BLaER1 treated with 17β-estradiol and CSF1 and Interleukin-3, amounts not matched to agents 10 nM and 100 nM (cell line): ENCODE results near the gene GOLPH3.
"Not testable (repeated sequence)": the region's sequence is repeated elsewhere in the genome, so short reads cannot be mapped to it uniquely, and the experiment has no call there.

Source experiments
- H3K27ac ChIP-seq, 11 experiments: shearing (Covaris generic); formaldehyde crosslinking; 2 replicates each; pipeline ENCODE4 v1.8.1; 2022
- H3K27me3 ChIP-seq, 11 experiments: shearing (Covaris generic); formaldehyde crosslinking; 2 replicates each; pipeline ENCODE4 v1.8.1; 2022
- H3K36me3 ChIP-seq, 11 experiments: shearing (Covaris generic); formaldehyde crosslinking; 2 replicates each; pipeline ENCODE4 v1.8.1; 2022
- H3K4me1 ChIP-seq, 10 experiments: shearing (Covaris generic); formaldehyde crosslinking; 2 replicates each; pipeline ENCODE4 v1.8.1; 2022
- H3K4me2 ChIP-seq, 11 experiments: shearing (Covaris generic); formaldehyde crosslinking; 2 replicates each; pipeline ENCODE4 v1.8.1; 2022
- H3K4me3 ChIP-seq, 10 experiments: shearing (Covaris generic); formaldehyde crosslinking; 2 replicates each; pipeline ENCODE4 v1.8.1; 2022
- H3K9ac ChIP-seq, 11 experiments: shearing (Covaris generic); formaldehyde crosslinking; 2 replicates each; pipeline ENCODE4 v1.8.1; 2022
- H3K9me3 ChIP-seq, 11 experiments: shearing (Covaris generic); formaldehyde crosslinking; replicated peaks in 1 of 11; 2 replicates each; pipeline ENCODE4 v1.8.1; 2022
- H4K20me1 ChIP-seq, 11 experiments: shearing (Covaris generic); formaldehyde crosslinking; 2 replicates each; pipeline ENCODE4 v1.8.1; 2022
- Cebpa-rat ChIP-seq, 11 experiments: shearing (Covaris generic); IDR thresholded peaks; 2 replicates each; pipeline ENCODE4 v1.8.1; 2022

The GOLPH3 gene

DNA sequence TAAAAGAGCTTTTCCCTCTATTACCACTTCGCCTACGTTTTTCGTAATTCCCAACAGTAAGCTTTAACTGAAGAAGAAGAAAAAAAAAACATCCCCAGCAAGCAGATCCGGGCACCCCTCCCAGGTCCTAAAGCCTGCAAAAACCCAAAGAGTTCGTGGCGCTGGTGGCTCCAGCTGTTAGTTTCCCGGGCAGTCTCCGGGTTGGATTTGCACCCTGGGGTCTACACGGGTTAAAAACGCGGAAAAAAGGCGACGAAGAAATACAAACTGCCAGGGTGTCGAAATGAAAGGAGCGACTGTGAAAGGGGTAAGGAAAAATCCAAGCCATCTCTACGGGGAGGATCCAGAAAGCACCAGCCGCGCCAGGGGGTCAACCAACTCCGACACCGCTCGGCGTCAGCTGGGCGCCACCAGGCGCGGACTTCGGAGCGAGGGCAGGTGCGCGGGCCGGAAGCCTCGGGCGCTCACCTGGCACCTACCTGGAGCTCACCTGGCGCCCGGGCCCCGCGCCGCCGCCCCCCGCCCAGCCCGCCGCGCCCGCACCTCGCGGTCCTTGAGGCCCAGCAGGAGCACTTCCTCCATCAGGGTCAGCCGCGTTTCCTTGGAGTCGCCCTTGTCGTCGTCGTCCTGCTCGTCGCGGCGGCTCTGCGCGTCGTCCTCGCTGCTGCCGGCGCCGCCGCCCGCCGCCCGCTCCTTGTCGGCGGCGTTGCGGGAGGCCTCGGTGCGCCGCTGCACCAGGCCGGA, 680 bp downstream of the GOLPH3 start:
- Histone ChIP-seq H3K36me3 (peaks cover 33 to 38% (median 35%) of the 10 kb centered on the region in 11 experiments), H3K27me3 (no peaks in the 10 kb centered on the region), H3K4me2 (peak overlapping the region; percentile 67 to 91 (median 81); a peak in 21 of 22 replicates), H3K27ac (peak overlapping the region; percentile 98 to 100 (median 99)), H3K4me1 (peaks cover 26 to 58% (median 37%) of the 10 kb centered on the region in 10 experiments), H3K9me3 (peaks cover 0 to 8% (median 0%) of the 10 kb centered on the region in 11 experiments; a peak in 2 of 22 replicates), H4K20me1 (peaks cover 43 to 53% (median 48%) of the 10 kb centered on the region in 11 experiments), H3K9ac (peak overlapping the region; percentile 95 to 100 (median 100)), H3K4me3 (peak overlapping the region; percentile 84 to 99 (median 97))
- TF ChIP-seq Cebpa-rat (IDR thresholded peaks at IDR 0.05) = no peak

GRCh38 chr5:32172923-32173266, 1.2 kb downstream of the GOLPH3 start:
- H4K20me1 ChIP-seq = peaks cover 45 to 58% (median 53%) of the 10 kb centered on the region in 11 experiments
- H3K4me1 ChIP-seq = peaks cover 26 to 63% (median 37%) of the 10 kb centered on the region in 10 experiments
- H3K9me3 ChIP-seq = 0 out of 22 replicates have a peak, but pooled peaks cover 0 to 5% (median 0%) of the 10 kb centered on the region in 11 experiments
- no peak for TF ChIP-seq Cebpa-rat (IDR thresholded peaks at IDR 0.05)
- peak overlapping the region; percentile 84 to 99 (median 97) for H3K4me3 ChIP-seq
- peak overlapping the region; percentile 98 to 100 (median 99) for H3K27ac ChIP-seq
- peaks cover 39 to 43% (median 40%) of the 10 kb centered on the region in 11 experiments for H3K36me3 ChIP-seq
- no peaks in the 10 kb centered on the region for H3K27me3 ChIP-seq
- peak overlapping the region; percentile 95 to 100 (median 100) for H3K9ac ChIP-seq
- peak overlapping the region; percentile 67 to 91 (median 81); a peak in 21 of 22 replicates for H3K4me2 ChIP-seq

- peak overlapping the region; percentile 95 to 100 (median 100) for H3K9ac ChIP-seq
- H3K9me3 ChIP-seq, H3K27me3 ChIP-seq: not testable (repeated sequence)
- peak overlapping the region; percentile 98 to 100 (median 99) for H3K27ac ChIP-seq
- peaks cover 48 to 64% (median 59%) of the 10 kb centered on the region in 11 experiments for H4K20me1 ChIP-seq
- peak overlapping the region; percentile 84 to 99 (median 97) for H3K4me3 ChIP-seq
- peak overlapping the region; percentile 67 to 91 (median 81) for H3K4me2 ChIP-seq
- H3K4me1 ChIP-seq = peaks cover 26 to 65% (median 37%) of the 10 kb centered on the region in 10 experiments
- H3K36me3 ChIP-seq = peaks cover 44 to 49% (median 45%) of the 10 kb centered on the region in 11 experiments
Measured at GRCh38 chr5:32172186-32172911, 1.8 kb downstream of the GOLPH3 start.

DNA sequence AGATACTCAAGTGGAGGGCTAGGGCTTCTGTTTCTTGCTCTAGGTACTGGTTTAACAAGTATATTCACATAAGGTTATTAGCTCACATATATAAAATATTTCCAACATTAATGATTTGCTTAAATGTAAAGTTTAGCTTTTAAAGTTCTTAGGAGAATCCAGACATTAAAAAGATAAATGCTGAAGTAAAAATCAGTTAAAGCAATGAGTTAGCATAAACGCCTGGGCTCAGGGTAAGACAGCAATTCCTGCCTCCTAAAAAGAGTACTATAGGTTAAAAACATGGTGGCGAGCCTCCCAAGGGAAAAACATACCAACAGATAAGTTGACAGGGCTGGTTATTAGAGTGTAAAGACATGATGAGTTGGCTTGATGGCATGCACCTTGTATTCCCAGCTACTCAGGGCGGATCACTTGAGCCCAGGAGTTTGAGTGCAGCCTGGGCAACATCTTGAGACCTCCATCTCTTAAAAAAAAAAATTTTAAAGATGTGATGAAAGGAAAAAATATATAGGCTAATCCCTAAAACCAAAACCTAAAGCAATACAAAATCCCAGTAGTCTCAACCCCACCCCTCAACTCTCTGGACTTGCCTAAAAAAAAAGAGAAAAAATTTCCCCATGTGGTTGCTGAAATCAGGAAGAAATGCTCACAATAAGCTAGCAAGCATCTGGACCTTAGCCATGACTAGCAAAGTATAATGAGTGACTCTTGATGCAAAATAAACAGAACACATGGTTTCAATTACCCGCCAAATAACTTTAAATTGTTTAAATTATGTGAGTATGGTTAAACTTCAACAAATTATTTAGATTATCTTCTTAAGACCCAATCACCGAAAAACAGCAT, 3.6 kb downstream of the GOLPH3 start:
- peak overlapping the region in 5 of 10 experiments; percentile 2 to 98 (median 89); a peak in 9 of 20 replicates for H3K4me3 ChIP-seq
- H4K20me1 ChIP-seq = peaks cover 64 to 82% (median 77%) of the 10 kb centered on the region in 11 experiments
- H3K4me1 ChIP-seq = peaks cover 22 to 67% (median 31%) of the 10 kb centered on the region in 10 experiments
- H3K9ac ChIP-seq = peak overlapping the region in 3 of 11 experiments; percentile 24 to 99 (median 99); a peak in 5 of 22 replicates
- H3K27ac ChIP-seq = peak overlapping the region in 2 of 11 experiments; percentile 98 to 100; a peak in 2 of 22 replicates
- peaks cover 57 to 67% (median 64%) of the 10 kb centered on the region in 11 experiments for H3K36me3 ChIP-seq
- no peak for TF ChIP-seq Cebpa-rat (IDR thresholded peaks at IDR 0.05)
- no peaks in the 10 kb centered on the region for H3K27me3 ChIP-seq
- H3K4me2 ChIP-seq = peak overlapping the region; percentile 37 to 88 (median 67)
- 0 out of 22 replicates have a peak, but pooled peaks cover 0 to 5% (median 0%) of the 10 kb centered on the region in 11 experiments for H3K9me3 ChIP-seq

DNA sequence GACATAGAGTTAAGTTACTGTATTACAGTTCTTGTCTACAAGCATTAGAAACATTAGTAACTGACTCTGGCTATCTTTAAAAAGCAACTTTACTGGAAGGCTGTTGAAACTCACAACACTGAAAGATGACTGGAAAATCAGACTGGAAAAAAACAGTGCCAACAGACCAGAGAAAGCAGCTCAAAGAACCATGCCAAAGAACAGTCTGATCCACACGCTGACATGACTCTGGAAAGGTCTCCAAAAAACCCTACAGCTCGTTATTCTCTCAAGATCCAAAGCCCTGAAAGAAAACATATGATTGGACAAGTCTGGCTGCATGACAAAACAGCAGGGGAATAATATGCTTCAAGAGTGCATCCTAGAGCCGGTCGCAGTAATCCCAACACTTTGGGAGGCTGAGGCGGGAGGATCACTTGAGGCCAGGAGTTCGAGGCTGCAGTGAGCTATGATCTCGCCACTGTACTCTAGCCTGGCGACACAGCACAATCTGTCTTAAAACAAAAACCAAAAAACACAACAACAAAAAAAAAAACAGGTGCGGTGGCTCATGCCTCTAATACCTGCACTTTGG, 5.6 kb downstream of the GOLPH3 start:
- H3K27me3 ChIP-seq = no peaks in the 10 kb centered on the region
- no peak for TF ChIP-seq Cebpa-rat (IDR thresholded peaks at IDR 0.05)
- H3K36me3 ChIP-seq = peaks cover 65 to 84% (median 81%) of the 10 kb centered on the region in 11 experiments
- no peak overlapping the region; a peak in 1 of 22 replicates for H3K9ac ChIP-seq
- peaks cover 17 to 81% (median 31%) of the 10 kb centered on the region in 10 experiments for H3K4me1 ChIP-seq
- peak overlapping the region in 2 of 11 experiments; percentile 84 to 88; a peak in 4 of 22 replicates for H3K4me2 ChIP-seq
- no peak overlapping the region for H3K27ac ChIP-seq
- H4K20me1 ChIP-seq = peaks cover 81 to 100% (median 95%) of the 10 kb centered on the region in 11 experiments
- peaks cover 0 to 5% (median 0%) of the 10 kb centered on the region in 11 experiments; a peak in 3 of 22 replicates for H3K9me3 ChIP-seq
- no peak overlapping the region for H3K4me3 ChIP-seq

DNA sequence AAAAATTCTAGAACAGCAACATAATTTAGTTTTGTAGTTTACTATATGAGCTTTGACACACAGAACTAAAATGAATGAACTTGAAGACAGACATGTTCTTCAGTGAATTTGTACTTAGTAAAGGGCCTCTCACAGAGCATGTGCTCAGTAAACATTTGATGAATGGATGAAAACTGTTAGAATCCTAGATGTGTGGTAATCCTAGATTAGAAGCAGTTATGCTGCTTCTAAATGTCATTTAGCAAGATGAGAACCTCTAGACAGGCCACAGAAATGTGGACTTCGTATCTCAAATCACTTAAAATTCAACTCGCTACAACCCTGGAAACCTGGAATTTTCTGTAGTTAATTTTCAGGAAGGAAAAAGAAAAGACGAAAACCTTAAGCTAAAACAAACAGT, 8.5 kb downstream of the GOLPH3 start:
- no peak for TF ChIP-seq Cebpa-rat (IDR thresholded peaks at IDR 0.05)
- H3K4me3 ChIP-seq = no peak overlapping the region; a peak in 1 of 20 replicates
- peak overlapping the region in 4 of 11 experiments; percentile 9 to 74 (median 44); a peak in 6 of 22 replicates for H3K4me2 ChIP-seq
- H3K27me3 ChIP-seq = no peaks in the 10 kb centered on the region
- H3K27ac ChIP-seq = peak overlapping the region in 3 of 11 experiments; percentile 5 to 22 (median 5); a peak in 2 of 22 replicates
- H3K9ac ChIP-seq = peak overlapping the region in 2 of 11 experiments; percentile 32 to 34; a peak in 3 of 22 replicates
- H3K4me1 ChIP-seq = peaks cover 5 to 75% (median 17%) of the 10 kb centered on the region in 10 experiments
- peaks cover 78 to 100% (median 99%) of the 10 kb centered on the region in 11 experiments for H4K20me1 ChIP-seq
- H3K36me3 ChIP-seq = peaks cover 68 to 100% (median 93%) of the 10 kb centered on the region in 11 experiments
- H3K9me3 ChIP-seq = peaks cover 0 to 30% (median 9%) of the 10 kb centered on the region in 11 experiments; a peak in 13 of 22 replicates

- H4K20me1 ChIP-seq = peaks cover 81 to 100% (median 99%) of the 10 kb centered on the region in 11 experiments
- 0 out of 22 replicates have a peak overlapping the region, but pooled peaks of 1 of the 11 experiments have one; percentile 26 for H3K27ac ChIP-seq
- H3K9ac ChIP-seq = no peak overlapping the region
- no peak for TF ChIP-seq Cebpa-rat (IDR thresholded peaks at IDR 0.05)
- no peak overlapping the region for H3K4me3 ChIP-seq
- peak overlapping the region in 4 of 11 experiments; percentile 43 to 74 (median 46); a peak in 5 of 22 replicates for H3K4me2 ChIP-seq
- H3K9me3 ChIP-seq = peaks cover 0 to 27% (median 9%) of the 10 kb centered on the region in 11 experiments; a peak in 13 of 22 replicates
- H3K27me3 ChIP-seq = no peaks in the 10 kb centered on the region
- peaks cover 0 to 74% (median 12%) of the 10 kb centered on the region in 10 experiments; a peak in 10 of 20 replicates for H3K4me1 ChIP-seq
- peaks cover 67 to 100% (median 90%) of the 10 kb centered on the region in 11 experiments for H3K36me3 ChIP-seq
Measured at GRCh38 chr5:32163785-32164184, 10.3 kb downstream of the GOLPH3 start.
